Type B pancreatic cell (in vitro differentiated cells): ENCODE measurements around the gene KIF7. TPM values are rescaled to one million over a fixed set of nuclear protein-coding genes. Genes with fewer than 3 reads are reported as not detected.

ENCODE experiments used
- DNase-seq: peaks from one replicate; pipeline ENCODE4 v3.0.0; 2021; ENCODE audit warnings: mixed read lengths; ENCODE audit not compliant: unreplicated experiment; ENCODE audit errors: extremely low spot score
- H3K27ac Mint-ChIP-seq: 2 replicates; pipeline ENCODE4 v1.8.0; 2021; ENCODE audit warnings: mild to moderate bottlenecking, mixed read lengths
- H3K27me3 Mint-ChIP-seq: 2 replicates; pipeline ENCODE4 v1.8.0; 2021; ENCODE audit warnings: mixed read lengths
- H3K36me3 Mint-ChIP-seq: 2 replicates; pipeline ENCODE4 v1.8.0; 2021; ENCODE audit warnings: mixed read lengths
- H3K4me1 Mint-ChIP-seq: one replicate; pipeline ENCODE4 v1.8.0; 2021; ENCODE audit warnings: mixed read lengths; ENCODE audit not compliant: unreplicated experiment
- H3K4me3 Mint-ChIP-seq: 2 replicates; pipeline ENCODE4 v1.8.0; 2021; ENCODE audit warnings: mild to moderate bottlenecking, mixed read lengths
- H3K9me3 Mint-ChIP-seq: 2 replicates; pipeline ENCODE4 v1.8.0; 2021; ENCODE audit warnings: mixed read lengths
- total RNA-seq: library from RNA; stranded (reverse); gene quantifications from 2 replicates; pipeline ENCODE4 v1.2.1, GENCODE V29; 2021; ENCODE audit warnings: low replicate concordance
- TF ChIP-seq, protein P1 (sequence below): fragments of 200-600 bp; sonication (generic); conservative IDR thresholded peaks from 2 replicates; pipeline ENCODE4 v1.5.0; 2021; ENCODE audit warnings: antibody characterized with exemption, mild to moderate bottlenecking

Gene KIF7
- total RNA-seq, 1 donor from 2014 or later: 15.5 TPM

DNA sequence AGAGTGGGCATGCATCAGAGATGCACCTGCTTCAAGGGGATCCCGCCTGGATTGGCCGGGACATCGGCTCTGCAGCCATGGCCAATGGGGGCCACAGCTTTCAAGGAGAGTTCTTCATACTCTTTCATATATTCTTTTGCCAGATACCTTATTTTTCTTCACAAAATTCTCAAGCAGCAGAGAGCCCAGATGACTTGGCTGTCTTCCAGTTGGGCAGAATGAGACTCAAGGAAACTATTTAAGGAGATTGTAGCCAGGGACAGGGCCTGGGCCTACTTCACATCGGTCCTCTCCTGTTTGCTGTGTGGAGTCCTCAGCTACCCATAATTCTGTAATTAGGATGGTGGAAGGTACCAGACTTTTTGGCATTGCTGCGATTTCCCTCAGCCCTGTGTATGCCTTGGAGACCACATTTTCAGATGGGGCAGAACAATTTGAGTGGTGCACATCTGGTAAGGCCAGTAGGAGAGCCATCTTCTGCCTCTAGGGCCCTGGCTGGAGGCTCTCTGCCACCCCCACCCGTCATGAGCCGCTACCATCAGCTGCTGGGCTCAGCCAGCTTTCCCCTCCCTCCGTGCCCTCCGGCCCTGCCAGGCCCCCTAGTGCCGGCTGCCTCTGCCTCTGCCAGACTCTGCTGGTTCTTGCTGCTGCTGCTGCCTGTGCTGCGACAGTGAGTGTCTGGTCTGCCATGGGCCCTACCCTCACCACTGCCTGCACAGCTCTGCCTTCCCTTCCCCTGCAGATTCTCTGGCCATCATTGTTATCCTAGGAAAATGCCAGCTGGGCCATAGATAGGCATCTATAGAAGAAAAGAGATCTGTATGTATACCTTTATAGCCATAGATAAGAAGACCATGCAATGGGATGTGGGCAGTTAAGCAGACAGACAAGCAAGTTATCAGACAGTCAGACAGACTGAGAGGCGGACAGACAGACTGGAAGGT, 17.2 kb upstream of the KIF7 start:
- TF ChIP-seq, protein P1, sequence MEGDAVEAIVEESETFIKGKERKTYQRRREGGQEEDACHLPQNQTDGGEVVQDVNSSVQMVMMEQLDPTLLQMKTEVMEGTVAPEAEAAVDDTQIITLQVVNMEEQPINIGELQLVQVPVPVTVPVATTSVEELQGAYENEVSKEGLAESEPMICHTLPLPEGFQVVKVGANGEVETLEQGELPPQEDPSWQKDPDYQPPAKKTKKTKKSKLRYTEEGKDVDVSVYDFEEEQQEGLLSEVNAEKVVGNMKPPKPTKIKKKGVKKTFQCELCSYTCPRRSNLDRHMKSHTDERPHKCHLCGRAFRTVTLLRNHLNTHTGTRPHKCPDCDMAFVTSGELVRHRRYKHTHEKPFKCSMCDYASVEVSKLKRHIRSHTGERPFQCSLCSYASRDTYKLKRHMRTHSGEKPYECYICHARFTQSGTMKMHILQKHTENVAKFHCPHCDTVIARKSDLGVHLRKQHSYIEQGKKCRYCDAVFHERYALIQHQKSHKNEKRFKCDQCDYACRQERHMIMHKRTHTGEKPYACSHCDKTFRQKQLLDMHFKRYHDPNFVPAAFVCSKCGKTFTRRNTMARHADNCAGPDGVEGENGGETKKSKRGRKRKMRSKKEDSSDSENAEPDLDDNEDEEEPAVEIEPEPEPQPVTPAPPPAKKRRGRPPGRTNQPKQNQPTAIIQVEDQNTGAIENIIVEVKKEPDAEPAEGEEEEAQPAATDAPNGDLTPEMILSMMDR: no peak
- Mint-ChIP-seq H3K27me3 (peaks cover 13% of the 10 kb centered on the region), H3K9me3 (no peaks in the 10 kb centered on the region), H3K36me3 (no peaks in the 10 kb centered on the region), H3K4me1 (no peaks in the 10 kb centered on the region), H3K4me3 (no peak overlapping the region), H3K27ac (no peak overlapping the region)
- no peak for DNase-seq

DNA sequence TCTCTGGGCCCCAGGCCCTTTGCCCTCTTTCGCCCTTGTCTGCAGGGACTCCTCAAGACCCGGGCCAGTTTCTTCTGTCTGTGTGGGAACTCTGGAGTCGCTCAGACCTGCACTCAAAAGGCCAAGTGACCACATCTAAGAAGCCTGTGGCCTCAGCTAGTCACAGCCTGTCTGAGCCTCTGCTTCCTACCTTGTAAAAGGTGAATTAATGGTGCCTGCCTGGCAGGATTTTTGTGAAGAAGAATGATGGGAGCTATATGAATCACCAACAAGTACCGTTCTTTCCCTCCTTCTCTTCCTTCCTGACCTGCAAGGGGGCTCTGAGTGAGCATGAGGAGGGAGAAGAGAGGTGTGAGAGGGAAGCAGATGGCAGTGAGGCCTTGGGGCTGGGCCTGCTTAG, 16.4 kb upstream of the KIF7 start:
- no peak for DNase-seq
- TF ChIP-seq, protein P1: no peak
- Mint-ChIP-seq H3K27ac (no peak overlapping the region), H3K4me3 (no peak overlapping the region), H3K9me3 (no peaks in the 10 kb centered on the region), H3K36me3 (no peaks in the 10 kb centered on the region), H3K4me1 (no peaks in the 10 kb centered on the region), H3K27me3 (peaks cover 13% of the 10 kb centered on the region)

DNA sequence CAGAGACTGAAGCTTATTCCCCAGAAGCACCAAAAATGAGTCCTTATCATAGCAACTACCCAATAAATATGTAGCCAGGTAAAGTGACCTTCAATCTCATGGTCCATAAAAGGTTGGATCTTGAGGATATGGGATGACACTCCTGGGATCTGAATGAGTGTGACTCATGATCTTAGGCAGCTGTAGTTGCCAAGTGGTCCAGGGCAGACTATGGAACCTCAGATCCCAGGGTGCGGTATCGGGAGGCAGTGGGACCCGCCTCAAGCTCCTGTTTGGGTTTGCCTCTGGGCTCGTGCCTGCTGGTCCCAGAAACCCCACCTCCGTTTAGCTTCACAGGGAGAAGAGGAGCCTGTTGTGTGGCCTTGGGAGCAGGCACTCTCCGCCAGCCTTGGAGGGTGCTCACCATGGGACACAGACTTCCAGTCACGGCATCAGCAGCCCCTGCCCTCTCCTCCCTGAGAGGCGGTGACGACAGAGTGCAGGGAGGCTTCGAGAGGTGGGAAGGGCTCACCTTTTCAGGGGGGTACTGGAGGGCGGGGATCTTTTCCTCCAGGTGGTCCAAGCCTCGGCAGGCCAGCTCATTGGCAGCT, 15.8 kb upstream of the KIF7 start:
- H3K27me3 Mint-ChIP-seq: peaks cover 13% of the 10 kb centered on the region
- no peaks in the 10 kb centered on the region for H3K36me3 Mint-ChIP-seq
- H3K9me3 Mint-ChIP-seq: no peaks in the 10 kb centered on the region
- no peaks in the 10 kb centered on the region for H3K4me1 Mint-ChIP-seq
- no peak overlapping the region for H3K4me3 Mint-ChIP-seq
- no peak for DNase-seq
- H3K27ac Mint-ChIP-seq: no peak overlapping the region
- TF ChIP-seq, protein P1: no peak

DNA sequence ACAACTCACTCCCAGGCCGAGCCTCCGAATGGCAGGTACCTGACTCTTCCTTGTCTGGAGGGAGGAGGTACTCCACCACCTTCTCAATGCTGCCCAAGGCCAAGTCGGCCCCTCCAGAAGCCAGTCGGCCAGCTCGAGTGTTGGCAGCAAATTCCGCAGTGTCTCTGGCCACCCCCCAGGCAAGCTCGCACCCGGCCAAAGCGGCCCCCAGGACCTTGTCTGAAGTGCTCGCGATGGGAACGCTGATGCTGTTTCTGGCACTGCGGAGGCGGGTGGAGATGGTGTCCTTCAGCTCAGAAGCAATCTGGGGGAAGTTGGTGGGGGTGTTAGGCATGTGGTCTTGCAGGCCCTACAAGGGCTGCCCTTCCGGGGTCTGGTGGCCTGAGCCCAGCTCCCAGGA, 14.7 kb upstream of the KIF7 start:
- H3K36me3 Mint-ChIP-seq: no peaks in the 10 kb centered on the region

DNA sequence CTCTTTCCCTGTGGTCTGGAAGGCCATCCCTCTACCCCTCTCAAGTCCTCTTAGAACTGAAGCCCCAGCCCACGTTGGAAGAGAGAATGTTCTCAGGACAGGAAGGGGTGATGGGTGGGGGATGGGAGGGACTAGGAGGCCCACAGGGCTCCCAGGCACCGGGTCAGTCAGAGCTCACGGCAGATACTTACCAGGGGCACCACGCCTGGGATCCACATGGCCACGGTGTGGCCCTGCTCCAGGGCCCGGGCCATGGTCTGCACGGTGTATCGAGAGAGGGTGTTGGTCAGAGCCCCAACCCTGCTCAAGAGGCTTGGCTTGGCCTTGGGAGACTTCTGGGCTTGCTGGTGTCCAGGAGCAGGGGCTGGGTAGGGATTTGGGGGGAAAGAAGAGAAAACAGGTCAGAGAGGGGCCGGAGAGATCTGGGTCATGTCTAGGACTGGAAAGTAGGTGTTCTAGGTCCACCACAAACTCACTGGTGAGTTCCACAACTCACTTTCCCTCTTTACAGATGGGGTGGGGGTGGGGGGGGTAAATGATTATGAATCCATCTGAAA, 14.1 kb upstream of the KIF7 start:
- TF ChIP-seq, protein P1: no peak
- H3K27ac Mint-ChIP-seq: no peak overlapping the region
- H3K36me3 Mint-ChIP-seq: no peaks in the 10 kb centered on the region
- peaks cover 4% of the 10 kb centered on the region for H3K4me1 Mint-ChIP-seq
- H3K27me3 Mint-ChIP-seq: peaks cover 15% of the 10 kb centered on the region
- DNase-seq: no peak
- H3K9me3 Mint-ChIP-seq: no peaks in the 10 kb centered on the region
- no peak overlapping the region for H3K4me3 Mint-ChIP-seq

More for the DNA sequence above, 14.7 kb upstream of the KIF7 start:
- Mint-ChIP-seq H3K4me1 (peaks cover 2% of the 10 kb centered on the region), H3K27ac (no peak overlapping the region), H3K9me3 (no peaks in the 10 kb centered on the region), H3K27me3 (peaks cover 13% of the 10 kb centered on the region), H3K4me3 (no peak overlapping the region)
- TF ChIP-seq, protein P1: no peak
- no peak for DNase-seq
